Right lung (tissue), 10 donors: ENCODE measurements around the gene SPSB4. TPM values are rescaled to one million over a fixed set of nuclear protein-coding genes. Genes with fewer than 3 reads are reported as not detected.
"Not testable (repeated sequence)": the region's sequence is repeated elsewhere in the genome, so short reads cannot be mapped to it uniquely, and the experiment has no call there.

ENCODE experiments used
- DNase-seq, 2 donors: peaks; one replicate each; pipeline ENCODE4 v3.0.0-alpha.2; 2013
- long read RNA-seq, 8 donors: transcript quantifications; one replicate each; lab custom pipeline, GENCODE V29; 2026
- polyA plus RNA-seq, 5 donors: library from polyadenylated mRNA; unstranded; fragments of 120-200 nt; gene quantifications; one replicate each; pipeline versions ENCODE4 v1.2.1 to v1.2.3, GENCODE V29; 2013; ENCODE audit warnings: inconsistent platforms in 1 of 5, low replicate concordance in 1 of 5; ENCODE audit not compliant: insufficient read length in 5 of 5, insufficient read depth in 1 of 5

Gene SPSB4
- 1 to 10 TPM; 5.5 to 9.2 (median 6.8) TPM for polyA plus RNA-seq
- long read RNA-seq, donor 1, partial matches to known transcripts = 0 of 1 reads
- long read RNA-seq, donor 1, other reads (novel, unspliced or antisense) = 0 of 1 reads
- long read RNA-seq, donor 2, partial matches to known transcripts = 0 of 1 reads
- long read RNA-seq, donor 2, other reads (novel, unspliced or antisense) = 0 of 1 reads
- long read RNA-seq, donor 3, partial matches to known transcripts = 0 of 1 reads
- long read RNA-seq, donor 3, other reads (novel, unspliced or antisense) = 0 of 1 reads
- long read RNA-seq, donor 4, partial matches to known transcripts = 0 of 1 reads
- long read RNA-seq, donor 4, other reads (novel, unspliced or antisense) = 0 of 1 reads
- long read RNA-seq, donor 5, partial matches to known transcripts = 0 of 4 reads
- long read RNA-seq, donor 5, other reads (novel, unspliced or antisense) = 0 of 4 reads
- long read RNA-seq, donor 6 = 0 reads
- long read RNA-seq, donor 7, partial matches to known transcripts = 0 of 2 reads
- long read RNA-seq, donor 7, other reads (novel, unspliced or antisense) = 0 of 2 reads
- long read RNA-seq, donor 8, partial matches to known transcripts = 0 of 1 reads
- long read RNA-seq, donor 8, other reads (novel, unspliced or antisense) = 0 of 1 reads

GRCh38 chr3:141050576-141051442 is at the start of gene SPSB4:
Gene SPSB4, plus strand, starts transcription at chr3:141051347. Its CDS starts 14,758 bp downstream, at chr3:141066105.
- DNase-seq = peak; percentile 82

- no peak for DNase-seq
Measured at GRCh38 chr3:141006344-141006743, 44.8 kb upstream of the SPSB4 start.

- DNase-seq = no peak
Measured at GRCh38 chr3:141009496-141009895, 41.7 kb upstream of the SPSB4 start.

- peak; percentile 45 to 69 for DNase-seq
Measured at GRCh38 chr3:141011232-141011996, 39.7 kb upstream of the SPSB4 start.

GRCh38 chr3:141011997-141012262 is 39.2 kb upstream of the SPSB4 start:
- DNase-seq = no peak

- no peak for DNase-seq
Measured at GRCh38 chr3:141012571-141012970, 38.6 kb upstream of the SPSB4 start.

- DNase-seq = no peak
Measured at GRCh38 chr3:141015481-141015880, 35.7 kb upstream of the SPSB4 start.

GRCh38 chr3:141017366-141018322 is 33.5 kb upstream of the SPSB4 start:
- not testable (repeated sequence) for DNase-seq

- DNase-seq = no peak
Measured at GRCh38 chr3:141019244-141019643, 31.9 kb upstream of the SPSB4 start.

- DNase-seq = no peak
Measured at GRCh38 chr3:141020143-141020830, 30.9 kb upstream of the SPSB4 start.

- no peak for DNase-seq
Measured at GRCh38 chr3:141021261-141021660, 29.9 kb upstream of the SPSB4 start.

- DNase-seq = no peak
Measured at GRCh38 chr3:141030296-141030695, 20.9 kb upstream of the SPSB4 start.

GRCh38 chr3:141039589-141039988 is 11.6 kb upstream of the SPSB4 start:
- DNase-seq = no peak

- no peak for DNase-seq
Measured at GRCh38 chr3:141044695-141045641, 6.2 kb upstream of the SPSB4 start.

GRCh38 chr3:141045849-141046248 is 5.3 kb upstream of the SPSB4 start:
- no peak for DNase-seq

- no peak for DNase-seq
Measured at GRCh38 chr3:141047168-141047567, 4.0 kb upstream of the SPSB4 start.

GRCh38 chr3:141049681-141050080 is 1.5 kb upstream of the SPSB4 start:
- no peak for DNase-seq

GRCh38 chr3:141051443-141052200 is 475 bp downstream of the SPSB4 start:
- DNase-seq = peak; percentile 65 to 72
